ENCODE results near the gene PPP1R13L. TPM values are rescaled to one million over a fixed set of nuclear protein-coding genes. Genes with fewer than 3 reads are reported as not detected.
"Not testable (repeated sequence)": the region's sequence is repeated elsewhere in the genome, so short reads cannot be mapped to it uniquely, and the experiment has no call there.

Gene PPP1R13L
- total and polyA plus RNA-seq, 5 donors, result 100 to 161 (median 141) TPM

GRCh38 chr19:45444318-45445041 lies 39.6 kb upstream of the PPP1R13L start:
- Histone ChIP-seq H3K27me3 (ENCODE audit: control insufficient read depth, insufficient read depth) (no peaks in the 10 kb centered on the region), H3K4me1 (ENCODE audit: control insufficient read depth, insufficient read depth, low read length) (peaks cover 7% of the 10 kb centered on the region), H3K4me3 (ENCODE audit: low read length) (peak overlapping the region; percentile 55), H3K27ac (ENCODE audit: low read length) (peak overlapping the region; percentile 67), H3K9me3 (ENCODE audit: control insufficient read depth, low read length) (no peaks in the 10 kb centered on the region)
- WGBS, result 10% methylated on average over 47 of the region's 47 CpGs
- peak; percentile 97 to 99 (median 99) for DNase-seq
- intact Hi-C loops (cut with DNase I), result no loop called here
- peak; percentile 81 to 85 for ATAC-seq

DNA sequence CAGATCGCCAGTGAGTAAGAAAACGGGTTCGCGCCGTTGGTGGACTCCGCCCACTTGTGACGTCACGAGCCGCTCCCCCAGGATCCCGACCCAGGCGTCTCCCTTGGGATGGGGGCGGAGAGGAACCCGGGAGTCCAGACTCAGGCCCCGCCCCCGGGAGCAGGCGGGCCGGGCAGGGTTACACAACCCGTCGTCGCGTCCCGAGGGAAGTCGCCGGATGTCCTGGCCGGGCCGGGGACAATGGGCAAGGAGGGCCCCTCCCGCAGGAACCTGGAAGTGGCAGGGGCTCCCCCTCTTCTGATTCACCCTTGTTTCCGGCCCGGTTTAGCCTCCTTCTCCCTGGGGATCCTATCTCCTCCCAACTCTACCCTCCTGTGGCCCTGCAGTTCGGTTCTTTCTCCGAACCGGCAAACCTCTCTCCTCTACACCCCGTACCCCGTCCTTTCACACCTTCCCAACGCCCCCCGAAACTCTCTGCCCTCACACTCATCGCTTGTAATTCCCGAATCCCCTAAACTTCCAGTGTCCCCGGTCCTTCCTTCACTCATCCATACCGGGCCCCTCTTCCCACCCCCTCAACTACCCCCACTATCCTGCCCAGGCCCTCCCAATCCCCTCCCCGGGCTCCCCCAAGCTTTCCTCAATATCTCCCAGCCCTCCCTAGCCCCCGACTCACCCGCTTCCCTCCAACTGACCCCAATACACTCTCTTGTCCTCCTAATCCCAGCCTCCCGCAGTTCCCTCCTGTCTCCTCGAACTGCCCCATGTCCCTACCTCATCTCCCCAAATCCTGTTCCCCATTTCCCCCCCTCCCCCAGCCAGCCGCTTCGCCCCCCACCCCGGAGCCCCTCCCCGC lies 38.8 kb upstream of the PPP1R13L start:
- H3K4me3 ChIP-seq (ENCODE audit: low read length), result peak overlapping the region; percentile 55
- under 1% methylated on average over 49 of the region's 49 CpGs for WGBS
- H3K27me3 ChIP-seq (ENCODE audit: control insufficient read depth, insufficient read depth), result no peaks in the 10 kb centered on the region
- peak; percentile 98 to 99 (median 99) for DNase-seq
- H3K9me3 ChIP-seq (ENCODE audit: control insufficient read depth, low read length), result no peaks in the 10 kb centered on the region
- peaks cover 7% of the 10 kb centered on the region for H3K4me1 ChIP-seq (ENCODE audit: control insufficient read depth, insufficient read depth, low read length)
- ATAC-seq, result peak; percentile 86 to 91
- peak overlapping the region; percentile 95 for H3K27ac ChIP-seq (ENCODE audit: low read length)
- intact Hi-C loops (cut with DNase I), result no loop called here

- Histone ChIP-seq H3K27ac (ENCODE audit: low read length) (peak overlapping the region; percentile 95), H3K4me3 (ENCODE audit: low read length) (peak overlapping the region; percentile 55), H3K27me3 (ENCODE audit: control insufficient read depth, insufficient read depth) (no peaks in the 10 kb centered on the region), H3K4me1 (ENCODE audit: control insufficient read depth, insufficient read depth, low read length) (peaks cover 7% of the 10 kb centered on the region), H3K9me3 (ENCODE audit: control insufficient read depth, low read length) (no peaks in the 10 kb centered on the region)
- DNase-seq (peak; percentile 64 to 82 (median 78)), ATAC-seq (peak in 1 of 2 donors; percentile 2)
- WGBS, result 13% methylated on average over 15 of the region's 15 CpGs
- intact Hi-C loops (cut with DNase I), result no loop called here
Observed at GRCh38 chr19:45442778-45443461, 38.1 kb upstream of the PPP1R13L start.

GRCh38 chr19:45442408-45442777 lies 37.5 kb upstream of the PPP1R13L start:
- ATAC-seq (no peak), DNase-seq (no peak)
- no peak overlapping the region for H3K4me3 ChIP-seq (ENCODE audit: low read length)
- no peaks in the 10 kb centered on the region for H3K27me3 ChIP-seq (ENCODE audit: control insufficient read depth, insufficient read depth)
- H3K4me1 ChIP-seq (ENCODE audit: control insufficient read depth, insufficient read depth, low read length), result peaks cover 7% of the 10 kb centered on the region
- WGBS, result 73% methylated on average over 2 of the region's 2 CpGs
- no peaks in the 10 kb centered on the region for H3K9me3 ChIP-seq (ENCODE audit: control insufficient read depth, low read length)
- H3K27ac ChIP-seq (ENCODE audit: low read length), result peak overlapping the region; percentile 95
- intact Hi-C loops (cut with DNase I), result no loop called here

- ATAC-seq (no peak), DNase-seq (peak in 2 of 3 donors; percentile 29 to 40)
- H3K27ac ChIP-seq (ENCODE audit: low read length), result no peak overlapping the region
- 88% methylated on average over 9 of the region's 9 CpGs for WGBS
- H3K9me3 ChIP-seq (ENCODE audit: control insufficient read depth, low read length), result no peaks in the 10 kb centered on the region
- intact Hi-C loops (cut with DNase I), result no loop called here
- H3K27me3 ChIP-seq (ENCODE audit: control insufficient read depth, insufficient read depth), result no peaks in the 10 kb centered on the region
- peaks cover 7% of the 10 kb centered on the region for H3K4me1 ChIP-seq (ENCODE audit: control insufficient read depth, insufficient read depth, low read length)
- H3K4me3 ChIP-seq (ENCODE audit: low read length), result no peak overlapping the region
Observed at GRCh38 chr19:45440873-45441654, 36.2 kb upstream of the PPP1R13L start.

DNA sequence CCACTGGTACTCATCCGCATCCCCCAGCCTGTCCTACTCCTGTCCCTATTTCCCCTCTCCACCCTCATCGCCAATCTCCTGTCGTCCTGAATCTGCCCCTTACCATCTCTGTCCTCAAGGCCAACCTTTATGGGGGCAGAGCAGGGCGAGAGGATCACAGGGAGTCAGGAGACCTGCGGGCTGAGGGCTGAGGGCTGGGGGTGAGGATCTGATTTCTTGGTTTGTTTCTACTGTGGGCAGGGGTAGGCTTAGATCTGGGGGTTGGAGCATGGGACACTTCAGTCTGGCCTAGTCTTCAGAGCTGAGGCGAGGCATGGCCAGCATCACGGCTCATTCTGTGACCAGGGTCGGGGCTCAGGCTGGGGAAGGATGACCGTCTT lies 35.4 kb upstream of the PPP1R13L start:
- ATAC-seq (no peak), DNase-seq (peak in 2 of 3 donors; percentile 42 to 45)
- peaks cover 7% of the 10 kb centered on the region for H3K4me1 ChIP-seq (ENCODE audit: control insufficient read depth, insufficient read depth, low read length)
- no peaks in the 10 kb centered on the region for H3K9me3 ChIP-seq (ENCODE audit: control insufficient read depth, low read length)
- H3K4me3 ChIP-seq (ENCODE audit: low read length), result peak overlapping the region; percentile 66
- no peaks in the 10 kb centered on the region for H3K27me3 ChIP-seq (ENCODE audit: control insufficient read depth, insufficient read depth)
- 47% methylated on average over 9 of the region's 9 CpGs for WGBS
- intact Hi-C loops (cut with DNase I), result no loop called here
- peak overlapping the region; percentile 82 for H3K27ac ChIP-seq (ENCODE audit: low read length)

DNA sequence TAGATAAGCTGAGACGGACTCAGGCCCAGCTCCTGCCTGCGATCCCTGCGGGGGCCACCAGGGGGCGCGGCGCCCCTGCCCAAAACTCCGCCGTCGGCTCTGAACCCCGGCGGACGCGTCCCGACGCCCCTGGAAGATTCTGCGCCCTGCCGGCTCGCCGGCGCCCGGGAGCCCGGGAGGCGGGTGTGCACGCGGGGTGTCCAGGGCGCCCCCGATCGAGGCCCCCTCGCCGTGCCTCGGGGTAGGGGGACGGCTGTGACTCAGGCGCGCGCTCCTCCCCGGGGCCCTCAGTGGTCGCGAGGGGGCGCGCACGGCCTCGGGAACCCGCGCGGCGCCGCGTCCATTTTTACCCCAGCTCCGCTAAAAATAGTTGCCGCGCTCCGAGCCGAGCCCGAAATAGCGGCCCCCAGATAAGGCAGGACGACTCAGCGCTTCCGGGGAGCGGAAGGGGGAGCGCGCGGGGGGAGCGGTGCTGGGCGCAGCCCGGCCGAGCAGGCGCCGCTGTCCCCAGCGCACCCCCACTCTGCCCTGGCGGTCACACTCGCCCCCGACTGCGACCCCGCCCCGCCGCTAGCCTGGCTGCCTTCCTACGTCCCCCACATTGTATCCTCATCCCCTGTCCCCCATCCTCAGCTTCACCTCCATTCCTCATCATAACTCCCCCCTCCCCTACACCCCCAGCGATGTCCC lies 34.8 kb upstream of the PPP1R13L start:
- DNase-seq (peak; percentile 88 to 96 (median 95)), ATAC-seq (peak; percentile 66 to 78)
- WGBS, result under 1% methylated on average over 78 of the region's 78 CpGs
- H3K4me1 ChIP-seq (ENCODE audit: control insufficient read depth, insufficient read depth, low read length), result peaks cover 7% of the 10 kb centered on the region
- intact Hi-C loops (cut with DNase I), result loop anchor here (1.0 to 2.0 kb wide), 2 partner anchors 39 to 40 kb away; no protein-coding TSS in a partner anchor
- H3K27me3 ChIP-seq (ENCODE audit: control insufficient read depth, insufficient read depth), result no peaks in the 10 kb centered on the region
- H3K9me3 ChIP-seq (ENCODE audit: control insufficient read depth, low read length), result no peaks in the 10 kb centered on the region
- H3K27ac ChIP-seq (ENCODE audit: low read length), result peak overlapping the region; percentile 87
- H3K4me3 ChIP-seq (ENCODE audit: low read length), result peak overlapping the region; percentile 66

DNA sequence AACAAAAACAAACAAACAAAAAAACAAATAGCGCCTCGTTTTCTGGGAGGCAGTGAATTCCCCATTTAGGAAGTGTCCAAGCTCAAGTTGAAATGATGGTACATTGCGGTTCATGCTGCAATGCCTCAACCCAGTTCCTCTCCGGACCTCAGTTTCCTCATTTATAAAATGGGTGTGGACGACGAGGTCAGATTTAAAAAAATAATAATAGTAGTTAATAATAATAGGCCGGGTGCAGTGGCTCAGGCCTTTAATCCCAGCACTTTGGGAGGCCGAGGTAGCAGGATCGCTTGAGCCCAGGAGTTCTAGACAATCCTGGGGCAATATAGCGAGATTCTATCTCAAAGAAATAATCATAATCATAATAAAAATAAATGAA lies 34.3 kb upstream of the PPP1R13L start:
- peaks cover 5% of the 10 kb centered on the region for H3K4me1 ChIP-seq (ENCODE audit: control insufficient read depth, insufficient read depth, low read length)
- no peak overlapping the region for H3K27ac ChIP-seq (ENCODE audit: low read length)
- H3K9me3 ChIP-seq (ENCODE audit: control insufficient read depth, low read length), result no peaks in the 10 kb centered on the region
- H3K27me3 ChIP-seq (ENCODE audit: control insufficient read depth, insufficient read depth), result no peaks in the 10 kb centered on the region
- no peak for ATAC-seq
- no peak overlapping the region for H3K4me3 ChIP-seq (ENCODE audit: low read length)
- no peak for DNase-seq
- 31% methylated on average over 10 of the region's 10 CpGs for WGBS
- intact Hi-C loops (cut with DNase I), result loop anchor here (1.0 to 2.0 kb wide), 2 partner anchors 40 kb away; no protein-coding TSS in a partner anchor

- 93% methylated on average over 3 of the region's 3 CpGs for WGBS
- DNase-seq (no peak), ATAC-seq (no peak)
- no peaks in the 10 kb centered on the region for H3K4me1 ChIP-seq (ENCODE audit: control insufficient read depth, insufficient read depth, low read length)
- H3K27me3 ChIP-seq (ENCODE audit: control insufficient read depth, insufficient read depth), result no peaks in the 10 kb centered on the region
- H3K27ac ChIP-seq (ENCODE audit: low read length), result no peak overlapping the region
- intact Hi-C loops (cut with DNase I), result no loop called here
- H3K9me3 ChIP-seq (ENCODE audit: control insufficient read depth, low read length), result no peaks in the 10 kb centered on the region
- no peak overlapping the region for H3K4me3 ChIP-seq (ENCODE audit: low read length)
Observed at GRCh38 chr19:45437328-45437727, 32.5 kb upstream of the PPP1R13L start.

- H3K4me1 ChIP-seq (ENCODE audit: control insufficient read depth, insufficient read depth, low read length); H3K4me3 ChIP-seq (ENCODE audit: low read length); H3K9me3 ChIP-seq (ENCODE audit: control insufficient read depth, low read length); ATAC-seq; H3K27me3 ChIP-seq (ENCODE audit: control insufficient read depth, insufficient read depth); H3K27ac ChIP-seq (ENCODE audit: low read length); intact Hi-C loops (cut with DNase I): not testable (repeated sequence)
- WGBS, result 93% methylated on average over 8 of the region's 8 CpGs
- peak in 1 of 3 donors; percentile 25 for DNase-seq
Observed at GRCh38 chr19:45432543-45432942, 27.7 kb upstream of the PPP1R13L start.
